ENCODE results near the gene GUCY1A1. TPM values are rescaled to one million over a fixed set of nuclear protein-coding genes. Genes with fewer than 3 reads are reported as not detected.

GUCY1A1 gene
- total RNA-seq, 6 experiments from 2014 or later, result not detected

DNA sequence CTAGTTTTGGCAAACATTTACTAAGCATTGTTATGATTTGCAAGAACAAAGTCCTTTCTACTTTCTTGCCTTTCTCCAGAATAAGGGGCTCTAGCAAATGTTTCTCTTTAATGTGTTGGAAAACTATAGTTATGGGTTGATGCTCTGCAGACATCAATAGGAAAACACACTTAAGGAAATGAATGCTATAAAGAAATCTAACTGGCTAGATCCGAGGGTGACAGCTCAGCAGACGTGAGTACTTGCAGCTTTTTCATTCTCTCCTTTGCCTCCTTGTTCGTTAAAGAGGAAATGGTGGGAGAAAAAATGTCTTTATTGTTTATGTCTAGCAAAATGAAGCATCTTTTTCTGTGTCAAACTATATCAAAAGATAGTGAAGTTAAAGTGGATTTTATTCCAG is 98.5 kb downstream of the GUCY1A1 start:
- Mint-ChIP-seq H3K9me3 (no peaks in the 10 kb centered on the region; the same call in 1 of the 2 replicates), H3K27ac (no peak overlapping the region), H3K4me3 (no peak overlapping the region), H3K36me3 (ENCODE audit: low read depth) (no peaks in the 10 kb centered on the region), H3K4me1 (ENCODE audit: low read depth) (no peaks in the 10 kb centered on the region), H3K27me3 (ENCODE audit: insufficient read depth) (no peaks in the 10 kb centered on the region)
- TF ChIP-seq, protein P1, sequence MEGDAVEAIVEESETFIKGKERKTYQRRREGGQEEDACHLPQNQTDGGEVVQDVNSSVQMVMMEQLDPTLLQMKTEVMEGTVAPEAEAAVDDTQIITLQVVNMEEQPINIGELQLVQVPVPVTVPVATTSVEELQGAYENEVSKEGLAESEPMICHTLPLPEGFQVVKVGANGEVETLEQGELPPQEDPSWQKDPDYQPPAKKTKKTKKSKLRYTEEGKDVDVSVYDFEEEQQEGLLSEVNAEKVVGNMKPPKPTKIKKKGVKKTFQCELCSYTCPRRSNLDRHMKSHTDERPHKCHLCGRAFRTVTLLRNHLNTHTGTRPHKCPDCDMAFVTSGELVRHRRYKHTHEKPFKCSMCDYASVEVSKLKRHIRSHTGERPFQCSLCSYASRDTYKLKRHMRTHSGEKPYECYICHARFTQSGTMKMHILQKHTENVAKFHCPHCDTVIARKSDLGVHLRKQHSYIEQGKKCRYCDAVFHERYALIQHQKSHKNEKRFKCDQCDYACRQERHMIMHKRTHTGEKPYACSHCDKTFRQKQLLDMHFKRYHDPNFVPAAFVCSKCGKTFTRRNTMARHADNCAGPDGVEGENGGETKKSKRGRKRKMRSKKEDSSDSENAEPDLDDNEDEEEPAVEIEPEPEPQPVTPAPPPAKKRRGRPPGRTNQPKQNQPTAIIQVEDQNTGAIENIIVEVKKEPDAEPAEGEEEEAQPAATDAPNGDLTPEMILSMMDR (IDR thresholded peaks at IDR 0.05), result no peak
- DNase-seq, result no peak

DNA sequence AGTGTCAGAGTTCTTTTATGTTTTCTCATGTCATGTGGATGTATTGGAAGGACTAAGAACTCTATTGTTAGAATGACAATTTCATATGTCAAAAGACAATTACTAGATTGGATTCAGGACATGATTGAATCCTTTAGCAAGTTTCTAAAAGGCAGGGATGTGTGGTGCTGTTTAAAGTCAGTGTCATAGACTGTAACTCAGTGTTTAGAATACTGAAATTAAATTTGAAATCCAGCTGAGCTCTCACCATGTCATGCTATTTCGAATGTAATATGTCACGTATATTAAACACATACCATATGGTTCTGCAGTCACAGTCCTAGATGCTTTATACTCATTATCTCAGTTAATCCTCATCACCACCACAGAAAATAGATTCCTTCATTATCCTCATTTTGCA is 100.0 kb downstream of the GUCY1A1 start:
- DNase-seq, result no peak

GRCh38 chr4:155768370-155768769 is 101.7 kb downstream of the GUCY1A1 start:
- no peak for DNase-seq
- H3K4me3 Mint-ChIP-seq, result no peak overlapping the region
- H3K27ac Mint-ChIP-seq, result no peak overlapping the region
- TF ChIP-seq, protein P1 (IDR thresholded peaks at IDR 0.05), result no peak
- H3K4me1 Mint-ChIP-seq (ENCODE audit: low read depth), result no peaks in the 10 kb centered on the region
- H3K36me3 Mint-ChIP-seq (ENCODE audit: low read depth), result no peaks in the 10 kb centered on the region
- no peaks in the 10 kb centered on the region for H3K27me3 Mint-ChIP-seq (ENCODE audit: insufficient read depth)
- H3K9me3 Mint-ChIP-seq, result no peaks in the 10 kb centered on the region; the same call in 1 of the 2 replicates

More for the DNA sequence above, 100.0 kb downstream of the GUCY1A1 start:
- no peaks in the 10 kb centered on the region for H3K36me3 Mint-ChIP-seq (ENCODE audit: low read depth)
- TF ChIP-seq, protein P1 (IDR thresholded peaks at IDR 0.05), result no peak
- H3K27me3 Mint-ChIP-seq (ENCODE audit: insufficient read depth), result no peaks in the 10 kb centered on the region
- H3K27ac Mint-ChIP-seq, result no peak overlapping the region
- H3K4me1 Mint-ChIP-seq (ENCODE audit: low read depth), result no peaks in the 10 kb centered on the region
- no peak overlapping the region for H3K4me3 Mint-ChIP-seq
- H3K9me3 Mint-ChIP-seq, result no peaks in the 10 kb centered on the region; the same call in 1 of the 2 replicates

- H3K9me3 Mint-ChIP-seq, result no peaks in the 10 kb centered on the region; the same call in 1 of the 2 replicates
- no peak overlapping the region for H3K27ac Mint-ChIP-seq
- H3K4me1 Mint-ChIP-seq (ENCODE audit: low read depth), result no peaks in the 10 kb centered on the region
- no peaks in the 10 kb centered on the region; the same call in 1 of the 2 replicates for H3K36me3 Mint-ChIP-seq (ENCODE audit: low read depth)
- DNase-seq, result no peak
- H3K27me3 Mint-ChIP-seq (ENCODE audit: insufficient read depth), result no peaks in the 10 kb centered on the region
- no peak overlapping the region for H3K4me3 Mint-ChIP-seq
- TF ChIP-seq, protein P1 (IDR thresholded peaks at IDR 0.05), result no peak
These were observed 102.4 kb downstream of the GUCY1A1 start for GRCh38 chr4:155769090-155769489.

DNA sequence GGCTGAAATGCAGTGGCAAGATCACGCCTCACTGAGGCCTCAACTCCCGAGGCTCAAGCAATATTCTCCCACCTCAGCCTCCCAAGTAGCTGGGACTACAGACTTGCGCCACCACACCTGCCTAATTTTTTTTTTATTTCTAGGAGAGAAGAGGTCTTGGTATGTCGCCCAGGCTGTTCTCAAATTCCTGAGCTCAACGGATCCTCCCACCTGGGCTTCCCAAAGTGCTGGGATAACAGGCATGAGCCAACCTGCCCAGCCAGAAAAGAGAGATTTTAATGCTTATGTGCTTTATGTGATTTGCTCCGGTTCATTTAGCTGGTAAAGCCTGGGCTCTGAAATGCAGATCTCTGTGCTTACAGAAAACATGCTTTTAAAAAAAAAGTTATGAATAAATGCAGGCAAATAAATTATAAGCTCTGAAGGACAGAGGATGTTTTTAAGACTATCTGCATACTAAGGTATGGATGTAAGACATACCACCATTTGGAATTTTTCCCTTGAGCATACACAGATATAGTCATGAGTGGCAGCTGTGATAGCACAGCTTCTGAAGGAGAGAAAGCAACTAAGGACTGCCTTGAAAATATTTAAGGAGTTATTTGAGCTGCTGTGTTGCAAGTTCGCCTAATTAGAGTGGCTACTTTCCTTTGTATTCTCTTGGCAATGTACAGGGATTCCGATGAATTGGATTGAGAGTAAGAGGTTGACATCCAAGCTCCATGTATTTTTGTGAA is 106.0 kb downstream of the GUCY1A1 start:
- Mint-ChIP-seq H3K27me3 (ENCODE audit: insufficient read depth) (no peaks in the 10 kb centered on the region), H3K9me3 (no peaks in the 10 kb centered on the region; the same call in 1 of the 2 replicates), H3K4me3 (no peak overlapping the region), H3K36me3 (ENCODE audit: low read depth) (no peaks in the 10 kb centered on the region; the same call in 1 of the 2 replicates), H3K4me1 (ENCODE audit: low read depth) (no peaks in the 10 kb centered on the region), H3K27ac (no peak overlapping the region)
- TF ChIP-seq, protein P1 (IDR thresholded peaks at IDR 0.05), result no peak
- DNase-seq, result no peak

All from HFFc6 (cell line).